Stimulated activated naive B cell treated with anti-CD40 and anti-IgM and Interleukin-4, amounts not matched to agents 10 μg/mL and 1 μg/mL and 100 μg/mL, for 72 hours (primary cell): ENCODE data around the gene CPE.

Experiments used
- ATAC-seq, 2 donors: fragments of 150-1000 bp; cut with Tn5 transposase; replicated peaks; 2 replicates each; pipeline ENCODE4 v1.10.0; 2021; ENCODE audit warnings: moderate library complexity in 1 of 2
- DNase-seq: peaks from one replicate; pipeline ENCODE4 v3.0.0; 2021
- H3K27ac Mint-ChIP-seq: one replicate; pipeline ENCODE4 v1.8.0; 2022; ENCODE audit warnings: mild to moderate bottlenecking, mixed read lengths
- H3K27me3 Mint-ChIP-seq, 2 donors: one replicate each; pipeline ENCODE4 v1.8.0; 2022; ENCODE audit warnings: mixed read lengths in 2 of 2
- H3K36me3 Mint-ChIP-seq, 2 donors: one replicate each; pipeline ENCODE4 v1.8.0; 2022; ENCODE audit warnings: mixed read lengths in 2 of 2, mild to moderate bottlenecking in 1 of 2
- H3K4me1 Mint-ChIP-seq, 2 donors: one replicate each; pipeline ENCODE4 v1.8.0; 2022; ENCODE audit warnings: mixed read lengths in 2 of 2, mild to moderate bottlenecking in 1 of 2
- H3K4me3 Mint-ChIP-seq, 2 donors: one replicate each; pipeline ENCODE4 v1.8.0; 2022; ENCODE audit warnings: mild to moderate bottlenecking in 2 of 2, mixed read lengths in 2 of 2, moderate library complexity in 1 of 2
- H3K9me3 Mint-ChIP-seq, 2 donors: one replicate each; pipeline ENCODE4 v1.8.0; 2022; ENCODE audit warnings: mixed read lengths in 2 of 2, mild to moderate bottlenecking in 1 of 2

CPE gene

DNA sequence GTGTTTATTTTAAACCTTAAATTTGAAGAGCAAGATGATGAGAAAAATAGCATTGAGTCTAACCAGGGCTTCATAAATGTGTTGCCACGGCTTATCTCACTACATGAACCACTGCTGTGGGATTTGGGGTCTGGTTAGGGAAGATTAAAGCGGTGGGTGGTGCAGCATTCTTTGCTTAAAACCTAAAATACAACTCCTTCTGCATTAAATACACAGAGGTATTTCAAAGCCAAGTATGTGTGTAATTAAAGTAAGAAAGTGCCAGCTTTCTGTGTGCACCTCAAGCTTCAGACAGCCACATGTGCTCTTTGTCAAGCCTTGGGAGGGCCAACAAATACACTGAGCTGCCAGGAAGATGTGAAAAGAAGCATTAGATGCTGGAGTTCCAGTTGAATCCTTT, 128.0 kb downstream of the CPE start:
- H3K4me3 Mint-ChIP-seq, result no peak overlapping the region
- no peaks in the 10 kb centered on the region for H3K9me3 Mint-ChIP-seq
- ATAC-seq (no peak), DNase-seq (no peak)
- peaks cover 0 to 8% of the 10 kb centered on the region in 2 donors for H3K27me3 Mint-ChIP-seq
- H3K36me3 Mint-ChIP-seq, result no peaks in the 10 kb centered on the region
- peaks cover 2 to 10% of the 10 kb centered on the region in 2 donors for H3K4me1 Mint-ChIP-seq
- no peak overlapping the region for H3K27ac Mint-ChIP-seq

DNA sequence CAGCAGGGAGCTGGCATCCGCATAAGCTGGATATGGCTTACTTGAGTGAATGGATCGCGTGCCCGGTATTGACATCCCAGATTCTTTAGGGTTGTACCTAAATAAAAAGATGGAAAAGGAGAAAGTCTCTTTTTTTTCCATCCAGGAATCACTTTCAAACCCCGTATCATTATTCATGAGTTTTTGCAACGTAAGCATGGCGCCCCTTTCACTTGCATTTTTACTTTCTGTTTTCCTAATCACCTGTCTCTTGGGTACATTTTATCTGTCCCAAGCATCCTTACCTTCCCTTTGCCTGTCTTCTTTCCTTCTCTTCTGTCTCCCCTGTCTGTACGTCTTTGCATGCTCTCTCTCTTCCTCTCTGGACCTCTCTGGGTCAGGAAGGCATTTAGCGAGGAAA, 128.6 kb downstream of the CPE start:
- Mint-ChIP-seq H3K27me3 (peaks cover 0 to 4% of the 10 kb centered on the region in 2 donors), H3K27ac (no peak overlapping the region), H3K4me3 (no peak overlapping the region), H3K4me1 (peaks cover 2 to 10% of the 10 kb centered on the region in 2 donors), H3K9me3 (no peaks in the 10 kb centered on the region), H3K36me3 (no peaks in the 10 kb centered on the region)
- ATAC-seq (no peak), DNase-seq (no peak)

DNA sequence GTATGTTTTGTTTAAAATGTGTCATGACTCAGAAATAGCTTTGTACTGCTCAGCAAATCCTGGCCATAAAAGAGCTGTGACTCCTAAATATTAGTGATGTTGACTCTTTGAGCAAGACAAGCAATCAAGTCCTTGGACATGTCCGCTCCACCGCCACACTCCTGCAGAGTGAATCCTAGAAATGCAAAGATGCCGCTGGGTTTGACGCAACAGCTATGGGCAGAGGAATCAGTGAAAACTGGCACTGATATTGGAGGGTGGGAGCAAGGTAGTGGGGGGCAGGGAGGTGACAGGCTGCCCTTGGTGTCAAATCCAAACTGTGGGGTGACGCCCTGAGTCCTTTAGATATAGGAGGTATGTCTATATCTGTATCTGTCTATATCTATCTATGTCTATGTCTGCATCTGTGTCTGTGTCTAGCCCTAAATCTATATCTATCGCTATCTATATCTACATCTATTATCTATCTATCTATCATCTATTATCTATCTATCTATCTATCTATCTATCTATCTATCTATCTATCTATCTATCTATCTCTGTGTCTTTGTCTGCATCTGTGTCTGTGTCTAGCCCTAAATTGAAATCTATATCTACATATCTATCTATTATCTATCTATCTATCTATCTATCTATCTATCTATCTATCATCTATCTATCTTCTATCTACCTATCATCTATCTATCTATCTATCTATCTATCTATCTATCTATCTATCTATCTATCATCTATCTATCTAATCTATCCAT, 129.7 kb downstream of the CPE start:
- DNase-seq, result no peak
- Mint-ChIP-seq H3K4me3 (no peak overlapping the region), H3K36me3 (no peaks in the 10 kb centered on the region), H3K27ac (no peak overlapping the region), H3K9me3 (no peaks in the 10 kb centered on the region), H3K27me3 (peaks cover 4 to 5% of the 10 kb centered on the region in 2 donors), H3K4me1 (peaks cover under 1 to 1% of the 10 kb centered on the region in 2 donors)
- no peak for ATAC-seq

DNA sequence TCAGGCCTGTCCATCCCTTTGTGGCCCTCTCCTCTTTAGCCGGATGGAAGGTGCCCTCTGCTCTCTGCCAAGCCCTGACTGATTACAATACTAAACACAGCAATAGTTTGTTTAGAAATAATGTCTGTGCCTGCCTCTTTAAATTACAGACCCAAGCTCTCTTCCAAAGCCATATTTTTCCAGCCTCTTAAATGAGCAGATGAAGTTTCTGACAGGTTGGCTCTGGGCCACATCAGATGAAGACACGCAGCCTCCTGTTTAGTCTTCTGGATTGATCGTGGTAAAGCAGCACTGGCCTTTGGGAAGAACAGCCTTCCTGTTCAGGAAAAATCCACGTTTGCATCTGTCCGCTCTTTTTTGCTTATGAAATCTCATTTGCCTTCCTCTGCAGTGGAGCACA, 133.6 kb downstream of the CPE start:
- Mint-ChIP-seq H3K36me3 (no peaks in the 10 kb centered on the region), H3K9me3 (no peaks in the 10 kb centered on the region), H3K27ac (no peak overlapping the region), H3K27me3 (peaks cover 6 to 8% of the 10 kb centered on the region in 2 donors), H3K4me3 (no peak overlapping the region), H3K4me1 (no peaks in the 10 kb centered on the region)
- DNase-seq, result no peak
- no peak for ATAC-seq

DNA sequence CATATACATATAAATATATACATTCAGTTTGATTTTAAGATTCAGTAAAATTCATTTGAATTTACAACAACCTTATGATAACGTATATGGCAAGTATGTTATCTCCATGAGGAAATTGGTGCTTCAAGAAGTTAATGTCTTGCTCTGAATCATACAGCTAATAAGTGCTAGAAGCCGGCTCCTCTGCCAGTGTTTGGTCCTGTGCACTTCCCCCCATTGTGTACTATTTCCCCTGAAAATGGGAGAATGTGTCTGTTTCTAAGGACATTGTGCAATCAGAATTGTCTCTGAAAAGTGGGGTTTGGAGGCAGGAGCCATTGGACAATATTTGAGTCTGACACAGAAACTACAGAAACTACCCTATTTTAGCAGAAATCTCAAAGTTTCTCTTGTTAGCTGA, 135.9 kb downstream of the CPE start:
- Mint-ChIP-seq H3K4me1 (no peaks in the 10 kb centered on the region), H3K27ac (no peak overlapping the region), H3K9me3 (no peaks in the 10 kb centered on the region), H3K4me3 (no peak overlapping the region), H3K36me3 (no peaks in the 10 kb centered on the region), H3K27me3 (peaks cover 4 to 6% of the 10 kb centered on the region in 2 donors)
- no peak for ATAC-seq
- no peak for DNase-seq

DNA sequence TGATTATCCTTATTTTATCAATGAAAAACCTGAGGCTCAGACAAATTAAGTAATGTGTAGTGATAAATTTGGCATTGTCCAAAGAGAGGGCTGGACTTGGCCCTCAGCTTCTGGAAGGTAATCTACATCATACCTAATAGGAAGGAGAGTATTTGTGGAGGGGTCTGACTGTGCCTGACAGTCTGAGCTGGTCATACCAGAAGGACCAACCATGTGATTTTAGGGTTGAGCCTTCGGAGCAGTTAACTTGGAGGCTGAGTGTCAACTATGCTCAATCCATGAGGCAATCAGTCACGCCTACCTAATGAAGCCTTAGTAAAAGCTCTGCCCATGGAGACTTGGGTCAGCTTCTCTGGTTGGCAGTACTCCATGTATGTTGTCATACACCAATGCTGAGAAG, 136.4 kb downstream of the CPE start:
- no peaks in the 10 kb centered on the region for H3K9me3 Mint-ChIP-seq
- DNase-seq (no peak), ATAC-seq (no peak)
- H3K36me3 Mint-ChIP-seq, result no peaks in the 10 kb centered on the region
- H3K4me1 Mint-ChIP-seq, result no peaks in the 10 kb centered on the region
- peaks cover 4 to 6% of the 10 kb centered on the region in 2 donors for H3K27me3 Mint-ChIP-seq
- no peak overlapping the region for H3K27ac Mint-ChIP-seq
- no peak overlapping the region for H3K4me3 Mint-ChIP-seq

DNA sequence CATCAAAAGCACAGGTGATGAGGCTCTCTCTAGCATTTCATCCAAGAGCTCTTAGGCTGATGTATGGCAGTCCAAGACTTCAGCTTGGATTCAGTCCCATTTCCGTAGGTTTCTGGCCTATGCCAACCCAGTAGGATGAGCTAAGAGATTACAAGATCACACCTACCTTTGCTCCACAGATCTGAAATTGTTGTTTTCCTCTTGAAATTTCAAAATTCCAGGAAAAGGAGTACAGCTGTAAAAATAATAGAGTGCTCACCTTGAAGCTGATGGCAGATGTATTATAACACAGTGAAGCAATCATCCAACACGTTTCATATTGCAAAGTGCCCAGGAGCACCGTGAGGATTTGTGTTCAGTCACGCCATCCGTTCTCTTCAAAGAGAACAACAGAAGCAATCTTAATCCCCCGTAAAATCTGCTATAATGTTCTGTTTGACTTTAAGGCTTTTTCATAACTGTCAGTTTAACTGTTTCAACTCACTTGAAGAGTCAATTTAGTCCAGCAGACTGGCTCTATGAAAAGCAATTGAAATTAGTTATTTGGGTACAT, 137.5 kb downstream of the CPE start:
- H3K36me3 Mint-ChIP-seq, result no peaks in the 10 kb centered on the region
- H3K9me3 Mint-ChIP-seq, result no peaks in the 10 kb centered on the region
- H3K27me3 Mint-ChIP-seq, result peaks cover 4 to 6% of the 10 kb centered on the region in 2 donors
- DNase-seq (no peak), ATAC-seq (no peak)
- H3K4me3 Mint-ChIP-seq, result no peak overlapping the region
- H3K4me1 Mint-ChIP-seq, result no peaks in the 10 kb centered on the region
- no peak overlapping the region for H3K27ac Mint-ChIP-seq

DNA sequence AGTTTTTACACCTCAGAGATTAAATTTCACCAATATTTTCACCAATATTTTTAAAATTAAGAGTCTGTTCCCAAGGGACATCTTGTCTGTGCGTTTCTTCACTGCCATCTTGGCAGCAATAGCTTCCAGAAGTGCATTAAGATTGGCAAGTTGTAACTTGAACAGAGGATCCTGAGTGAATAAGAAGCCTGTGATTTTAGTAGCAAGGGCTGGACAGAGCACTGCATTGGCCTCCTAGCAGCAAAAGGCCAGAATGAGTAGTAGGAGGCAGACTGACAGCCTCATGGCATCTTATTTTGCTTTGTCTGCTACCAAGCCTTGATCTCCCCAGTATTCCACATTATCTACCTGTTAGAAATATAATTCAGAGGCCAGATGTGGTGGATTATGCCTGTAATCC, 138.4 kb downstream of the CPE start:
- ATAC-seq (no peak), DNase-seq (no peak)
- no peak overlapping the region for H3K27ac Mint-ChIP-seq

DNA sequence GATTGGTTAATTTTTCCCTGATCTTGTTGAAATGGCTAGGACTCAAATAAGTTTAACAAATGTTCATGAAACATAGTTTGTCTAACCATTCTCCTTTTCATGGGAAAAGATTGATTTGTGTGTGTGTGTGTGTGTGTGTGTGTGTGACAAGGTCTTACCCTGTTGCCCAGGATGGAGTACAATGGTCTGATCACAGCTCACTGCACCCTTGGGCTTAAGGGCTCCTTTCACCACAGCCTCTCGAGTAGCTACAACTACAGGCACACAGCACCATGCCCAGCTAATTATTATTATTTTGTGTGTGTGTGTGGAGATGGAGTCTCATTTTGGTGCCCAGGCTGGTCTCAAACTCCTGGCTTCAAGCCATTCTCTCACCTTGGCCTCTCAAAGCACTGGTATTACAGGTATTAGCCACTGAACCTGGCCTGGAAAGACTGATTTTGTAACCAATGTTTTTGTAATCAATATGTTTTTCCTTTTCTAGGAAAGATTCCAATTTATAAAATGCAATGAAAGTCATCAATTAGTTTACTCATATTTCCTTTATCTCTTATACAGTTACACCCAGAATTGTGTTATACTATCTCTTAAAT, 139.3 kb downstream of the CPE start:
- H3K27ac Mint-ChIP-seq, result no peak overlapping the region
- peaks cover 4 to 5% of the 10 kb centered on the region in 2 donors for H3K27me3 Mint-ChIP-seq
- H3K4me3 Mint-ChIP-seq, result no peak overlapping the region
- H3K4me1 Mint-ChIP-seq, result no peaks in the 10 kb centered on the region
- H3K36me3 Mint-ChIP-seq, result no peaks in the 10 kb centered on the region
- ATAC-seq (no peak), DNase-seq (no peak)
- no peaks in the 10 kb centered on the region for H3K9me3 Mint-ChIP-seq

More for the DNA sequence above, 138.4 kb downstream of the CPE start:
- no peaks in the 10 kb centered on the region for H3K9me3 Mint-ChIP-seq
- H3K36me3 Mint-ChIP-seq, result no peaks in the 10 kb centered on the region
- H3K4me3 Mint-ChIP-seq, result no peak overlapping the region
- peaks cover 4 to 6% of the 10 kb centered on the region in 2 donors for H3K27me3 Mint-ChIP-seq
- no peaks in the 10 kb centered on the region for H3K4me1 Mint-ChIP-seq

DNA sequence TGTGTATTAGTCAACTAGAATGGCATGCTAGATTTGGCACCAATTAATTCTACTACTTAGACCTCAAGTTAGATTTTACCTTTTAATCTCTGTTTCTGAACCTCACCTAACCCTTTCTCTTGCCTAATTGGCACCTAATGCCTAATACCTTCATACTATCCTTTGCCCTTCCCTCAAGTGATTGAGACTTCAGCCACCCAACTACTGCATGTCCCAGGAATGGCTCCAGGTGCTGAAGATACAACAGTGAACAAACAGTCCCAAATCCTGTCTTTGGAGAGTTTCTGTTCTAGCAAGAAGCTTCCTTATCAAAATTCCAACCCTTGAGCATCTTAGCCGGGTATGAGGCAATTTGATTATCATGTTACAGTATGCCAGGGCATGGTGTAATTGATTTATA, 139.9 kb downstream of the CPE start:
- H3K27ac Mint-ChIP-seq, result no peak overlapping the region
- H3K9me3 Mint-ChIP-seq, result no peaks in the 10 kb centered on the region
- H3K27me3 Mint-ChIP-seq, result peaks cover 0 to 4% of the 10 kb centered on the region in 2 donors
- H3K36me3 Mint-ChIP-seq, result no peaks in the 10 kb centered on the region
- no peak for DNase-seq
- no peaks in the 10 kb centered on the region for H3K4me1 Mint-ChIP-seq
- no peak overlapping the region for H3K4me3 Mint-ChIP-seq
- no peak for ATAC-seq

DNA sequence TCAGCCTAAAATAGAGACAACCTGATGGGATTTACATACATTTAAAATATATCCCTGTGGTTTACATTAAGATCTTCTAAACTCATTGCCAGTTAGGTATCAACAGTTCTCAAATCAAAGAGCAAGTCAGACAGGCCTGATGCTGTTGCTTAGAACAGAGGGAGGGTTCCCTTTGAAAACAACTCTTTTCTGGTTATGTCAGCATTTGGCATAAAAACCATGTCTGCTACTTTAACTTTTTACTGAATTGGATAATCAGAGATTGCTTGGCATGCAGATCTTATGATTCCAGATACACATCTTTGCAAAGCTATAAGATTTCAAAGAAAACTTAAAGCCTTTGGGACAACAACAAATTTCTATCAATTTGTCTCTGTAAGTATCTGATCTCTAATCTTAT, 140.8 kb downstream of the CPE start:
- no peak overlapping the region for H3K4me3 Mint-ChIP-seq
- no peaks in the 10 kb centered on the region for H3K36me3 Mint-ChIP-seq
- no peaks in the 10 kb centered on the region for H3K9me3 Mint-ChIP-seq
- H3K4me1 Mint-ChIP-seq, result no peaks in the 10 kb centered on the region
- ATAC-seq (no peak), DNase-seq (no peak)
- peaks cover 0 to 4% of the 10 kb centered on the region in 2 donors for H3K27me3 Mint-ChIP-seq
- no peak overlapping the region for H3K27ac Mint-ChIP-seq

DNA sequence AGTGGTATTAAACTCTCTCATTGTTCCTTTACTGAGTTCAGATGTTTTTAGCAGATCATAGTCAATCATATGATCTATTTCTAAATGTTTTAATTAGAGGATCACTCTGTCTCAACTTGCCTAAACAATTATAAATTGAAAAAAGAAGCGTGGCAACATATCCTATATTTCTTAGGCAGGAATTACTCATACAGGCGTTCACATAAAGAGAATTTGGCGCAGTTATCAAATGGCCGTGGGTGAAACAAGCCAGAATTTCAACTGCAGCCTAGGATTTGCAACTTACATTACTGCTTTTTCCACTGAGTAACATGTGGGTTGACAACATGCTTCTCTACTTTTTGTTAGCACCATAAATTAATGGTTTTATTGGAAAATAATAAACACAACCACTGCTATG, 141.3 kb downstream of the CPE start:
- H3K36me3 Mint-ChIP-seq, result no peaks in the 10 kb centered on the region
- DNase-seq, result no peak

DNA sequence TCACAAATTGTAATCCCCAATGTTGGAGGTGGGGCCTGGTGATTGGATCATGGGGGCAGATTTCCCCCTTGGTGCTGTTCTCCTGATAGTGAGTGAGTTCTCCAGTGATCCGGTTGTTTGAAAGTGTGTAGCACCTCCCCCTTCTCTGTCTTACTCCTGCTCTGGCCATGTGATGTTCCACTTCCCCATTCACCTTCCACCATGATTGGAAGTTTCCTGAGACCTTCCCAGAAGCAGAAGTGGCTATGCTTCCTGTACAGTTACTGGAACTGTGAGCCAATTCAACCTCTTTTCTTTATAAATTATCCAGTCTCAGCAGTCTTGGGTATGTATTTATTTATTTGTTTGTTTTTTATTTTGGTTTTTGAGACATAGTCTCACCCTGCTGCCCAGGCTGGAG, 143.2 kb downstream of the CPE start:
- no peak for ATAC-seq
- Mint-ChIP-seq H3K27ac (no peak overlapping the region), H3K4me1 (no peaks in the 10 kb centered on the region), H3K9me3 (no peaks in the 10 kb centered on the region), H3K4me3 (no peak overlapping the region), H3K27me3 (no peaks in the 10 kb centered on the region), H3K36me3 (no peaks in the 10 kb centered on the region)
- no peak for DNase-seq

More for the DNA sequence above, 141.3 kb downstream of the CPE start:
- Mint-ChIP-seq H3K4me3 (no peak overlapping the region), H3K9me3 (no peaks in the 10 kb centered on the region), H3K27ac (no peak overlapping the region), H3K27me3 (peaks cover 0 to 4% of the 10 kb centered on the region in 2 donors), H3K4me1 (no peaks in the 10 kb centered on the region)
- ATAC-seq, result no peak

DNA sequence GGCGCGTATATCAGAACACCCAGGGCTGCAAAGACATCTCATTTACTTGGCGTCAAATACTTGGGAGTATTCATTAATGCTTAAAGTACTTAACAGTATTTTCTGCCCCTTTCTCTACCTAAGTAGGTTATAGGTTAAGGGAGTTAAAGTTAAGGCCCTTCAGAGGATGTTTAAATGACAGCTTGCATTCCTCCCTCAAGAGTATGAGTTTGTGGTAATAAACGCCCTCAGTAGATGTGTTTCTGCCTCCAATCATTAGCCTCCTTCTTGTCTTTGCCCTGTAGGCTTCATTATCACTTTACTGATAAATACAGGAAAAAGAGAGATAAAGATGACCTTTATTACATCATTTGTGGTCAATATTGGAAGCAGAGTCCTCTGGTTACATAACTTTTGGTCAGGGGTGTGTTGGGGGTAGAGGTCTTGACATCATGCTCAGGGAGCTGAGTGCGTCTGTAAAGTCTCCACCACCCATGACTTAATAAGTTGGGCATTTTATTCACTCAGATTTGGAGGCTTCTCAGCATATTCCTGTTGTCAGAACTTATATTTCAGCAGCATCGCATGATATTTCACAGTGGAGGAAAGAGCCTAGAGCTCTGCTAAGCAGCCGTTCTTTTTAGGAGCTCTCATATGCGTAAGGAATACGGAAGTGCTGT, 145.9 kb downstream of the CPE start:
- H3K27ac Mint-ChIP-seq, result no peak overlapping the region
- H3K9me3 Mint-ChIP-seq, result no peaks in the 10 kb centered on the region
- H3K27me3 Mint-ChIP-seq, result no peaks in the 10 kb centered on the region
- H3K4me3 Mint-ChIP-seq, result no peak overlapping the region
- peaks cover 1 to 5% of the 10 kb centered on the region in 2 donors for H3K4me1 Mint-ChIP-seq
- ATAC-seq (no peak), DNase-seq (no peak)
- no peaks in the 10 kb centered on the region for H3K36me3 Mint-ChIP-seq

DNA sequence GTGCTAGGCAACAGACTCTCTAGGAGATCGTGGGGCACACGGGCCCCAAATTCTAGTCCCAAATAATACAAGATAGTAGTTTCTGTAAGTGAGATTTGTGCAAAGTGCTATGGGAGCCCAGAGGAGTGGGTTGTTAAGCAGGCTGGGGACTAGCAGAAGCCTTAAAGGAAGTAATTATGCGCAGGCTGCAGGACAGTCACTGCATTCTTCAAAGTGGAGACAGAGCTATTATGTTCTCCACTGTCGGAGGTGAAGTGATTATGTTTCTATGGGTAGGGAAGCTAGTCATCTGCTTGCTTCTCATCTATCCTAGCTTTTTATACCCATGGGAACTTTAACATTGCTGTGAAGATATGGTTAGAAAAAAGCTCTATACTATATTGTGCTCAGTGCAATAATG, 154.2 kb downstream of the CPE start:
- no peak for ATAC-seq
- H3K27me3 Mint-ChIP-seq, result peaks cover 0 to 5% of the 10 kb centered on the region in 2 donors
- no peak for DNase-seq
- H3K4me1 Mint-ChIP-seq, result peaks cover 1 to 5% of the 10 kb centered on the region in 2 donors
- no peak overlapping the region for H3K27ac Mint-ChIP-seq
- H3K36me3 Mint-ChIP-seq, result no peaks in the 10 kb centered on the region
- no peak overlapping the region for H3K4me3 Mint-ChIP-seq
- H3K9me3 Mint-ChIP-seq, result no peaks in the 10 kb centered on the region
